Skeletal muscle cell (primary cell): ENCODE data around the gene GRIP2.

Experiments used
- DNase-seq: peaks from one replicate; pipeline ENCODE4 v3.0.0-alpha.2; 2010; ENCODE audit warnings: low read depth
- H3K4me3 ChIP-seq: 2 replicates; pipeline ENCODE4 v1.5.1; 2011; ENCODE audit warnings: low read depth, mild to moderate bottlenecking, control low read depth, low read length, moderate library complexity

GRIP2 gene

GRCh38 chr3:14562121-14562890 lies 22.2 kb upstream of the GRIP2 start:
- no peak for DNase-seq
- H3K4me3 ChIP-seq: no peak overlapping the region

- no peak for DNase-seq
- H3K4me3 ChIP-seq: no peak overlapping the region
Observed at GRCh38 chr3:14561051-14561960, 21.2 kb upstream of the GRIP2 start.

GRCh38 chr3:14560110-14560509 lies 20.0 kb upstream of the GRIP2 start:
- H3K4me3 ChIP-seq: no peak overlapping the region
- DNase-seq: no peak

- no peak for DNase-seq
- no peak overlapping the region for H3K4me3 ChIP-seq
Observed at GRCh38 chr3:14558029-14558428, 17.9 kb upstream of the GRIP2 start.

GRCh38 chr3:14555835-14556234 lies 15.7 kb upstream of the GRIP2 start:
- no peak overlapping the region for H3K4me3 ChIP-seq
- DNase-seq: no peak

- no peak for DNase-seq
- no peak overlapping the region for H3K4me3 ChIP-seq
Observed at GRCh38 chr3:14554715-14555114, 14.6 kb upstream of the GRIP2 start.

GRCh38 chr3:14553871-14554270 lies 13.7 kb upstream of the GRIP2 start:
- no peak overlapping the region for H3K4me3 ChIP-seq
- DNase-seq: no peak

- DNase-seq: no peak
- H3K4me3 ChIP-seq: no peak overlapping the region
Observed at GRCh38 chr3:14552717-14553116, 12.6 kb upstream of the GRIP2 start.

- H3K4me3 ChIP-seq: no peak overlapping the region
- DNase-seq: no peak
Observed at GRCh38 chr3:14552041-14552648, 12.0 kb upstream of the GRIP2 start.

GRCh38 chr3:14550651-14551611 lies 10.8 kb upstream of the GRIP2 start:
- no peak overlapping the region for H3K4me3 ChIP-seq
- no peak for DNase-seq

GRCh38 chr3:14550181-14550580 lies 10.0 kb upstream of the GRIP2 start:
- no peak overlapping the region for H3K4me3 ChIP-seq
- no peak for DNase-seq

GRCh38 chr3:14549256-14549919 lies 9.2 kb upstream of the GRIP2 start:
- DNase-seq: no peak

GRCh38 chr3:14548321-14548729 lies 8.2 kb upstream of the GRIP2 start:
- no peak for DNase-seq
- no peak overlapping the region for H3K4me3 ChIP-seq

More at GRCh38 chr3:14549256-14549919, 9.2 kb upstream of the GRIP2 start:
- no peak overlapping the region for H3K4me3 ChIP-seq

- H3K4me3 ChIP-seq: no peak overlapping the region
- DNase-seq: no peak
Observed at GRCh38 chr3:14547693-14548092, 7.6 kb upstream of the GRIP2 start.

GRCh38 chr3:14546041-14546440 lies 5.9 kb upstream of the GRIP2 start:
- no peak for DNase-seq
- H3K4me3 ChIP-seq: no peak overlapping the region

GRCh38 chr3:14545251-14545635 lies 5.1 kb upstream of the GRIP2 start:
- no peak for DNase-seq
- H3K4me3 ChIP-seq: no peak overlapping the region

GRCh38 chr3:14544282-14545250 lies 4.4 kb upstream of the GRIP2 start:
- no peak for DNase-seq
- H3K4me3 ChIP-seq: no peak overlapping the region

- H3K4me3 ChIP-seq: no peak overlapping the region
- no peak for DNase-seq
Observed at GRCh38 chr3:14543446-14543845, 3.3 kb upstream of the GRIP2 start.
